HG02840 (cell line): ENCODE results near the gene C1orf232.

ENCODE experiments used
- ATAC-seq: cut with Tn5 transposase; IDR thresholded peaks from one replicate; pipeline ENCODE4 v1.9.1; 2021; ENCODE audit warnings: mild to moderate bottlenecking, moderate library complexity, moderate number of reproducible peaks; ENCODE audit not compliant: unreplicated experiment, low FRiP score

Gene C1orf232

DNA sequence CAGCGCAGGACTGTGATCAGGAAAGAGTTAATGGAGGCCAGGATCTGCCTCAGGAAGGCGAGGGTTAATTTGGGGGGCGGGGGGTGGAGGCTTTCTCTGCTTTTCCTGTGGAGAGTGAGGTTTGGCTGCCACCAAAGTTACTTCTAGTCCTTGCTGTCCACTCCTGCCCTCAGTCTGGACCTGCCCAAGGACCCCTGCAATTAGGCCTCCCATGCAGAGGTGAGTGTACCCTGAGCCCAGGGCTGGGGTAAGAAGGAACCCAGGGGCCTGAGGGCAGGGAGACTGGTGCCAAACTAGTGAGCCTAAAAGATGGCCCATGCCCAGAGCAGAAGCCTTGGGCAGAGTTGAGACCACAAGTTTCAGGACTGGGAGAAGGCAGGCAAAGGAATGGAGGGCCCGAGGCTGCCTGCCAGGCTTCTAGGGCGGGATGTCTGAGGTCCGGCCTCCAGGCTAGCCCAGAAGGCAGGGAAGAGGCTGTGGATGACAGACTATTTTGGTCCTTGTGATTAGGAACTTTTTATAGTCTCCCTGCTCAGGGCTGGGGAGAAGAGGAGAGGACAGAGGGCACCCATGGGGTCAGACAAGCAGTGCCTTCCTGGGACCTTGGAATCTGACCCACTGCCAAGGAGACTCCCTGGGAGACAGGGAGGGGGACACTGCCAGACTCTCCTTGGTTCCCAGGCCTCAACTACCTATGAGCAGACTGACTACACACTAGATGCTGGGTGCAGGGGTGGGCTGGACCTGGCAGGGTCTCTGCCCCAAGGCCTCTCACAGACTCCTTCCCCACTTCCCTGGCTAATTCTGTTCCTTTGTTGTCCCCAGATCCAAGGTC, 9.6 kb downstream of the C1orf232 start, which contains the start of gene FAM110D:
Gene FAM110D, plus strand, starts transcription at position 172 of the 835 bp plus-strand sequence. CDS start 2,213 bp downstream, outside the sequence.
- no peak for ATAC-seq

GRCh38 chr1:26158271-26158907, 10.4 kb downstream of the C1orf232 start:
- no peak for ATAC-seq

DNA sequence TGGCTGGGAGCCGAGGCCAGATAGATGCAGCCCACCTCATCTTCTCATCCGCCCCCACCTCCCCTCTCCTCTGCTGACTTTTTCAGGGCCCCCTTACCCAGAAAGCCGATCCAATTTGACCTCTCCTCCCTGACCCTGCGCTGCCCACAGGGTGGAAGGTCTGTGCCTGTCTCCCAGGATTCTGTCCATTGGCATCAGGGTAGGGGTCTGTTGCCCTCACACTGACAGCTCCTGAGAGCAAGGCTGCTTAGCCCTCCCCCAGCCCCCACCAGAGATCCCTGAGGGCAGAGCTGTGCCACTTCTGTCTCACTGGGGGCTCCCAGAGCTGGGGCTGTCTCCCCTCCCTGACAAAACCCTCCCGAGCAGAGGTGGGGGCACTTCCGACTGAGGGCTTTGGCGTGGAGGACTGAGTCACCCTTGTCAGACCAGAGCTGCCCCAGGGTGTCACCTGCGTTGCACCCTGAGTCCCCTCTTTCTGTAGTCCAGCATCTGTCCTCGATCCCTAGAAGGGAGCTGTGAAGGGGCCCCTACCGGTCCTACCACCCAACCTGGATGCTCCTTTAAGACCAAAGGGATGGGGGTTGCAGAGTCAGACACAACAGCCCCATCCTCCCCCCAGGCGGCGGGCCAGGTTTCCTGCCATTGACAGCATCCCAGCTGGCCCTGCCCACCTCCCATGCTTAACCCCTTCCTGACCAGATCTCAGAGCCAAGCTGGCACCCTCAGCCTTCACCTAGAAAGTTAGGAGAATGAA, 12.3 kb downstream of the C1orf232 start:
- no peak for ATAC-seq

DNA sequence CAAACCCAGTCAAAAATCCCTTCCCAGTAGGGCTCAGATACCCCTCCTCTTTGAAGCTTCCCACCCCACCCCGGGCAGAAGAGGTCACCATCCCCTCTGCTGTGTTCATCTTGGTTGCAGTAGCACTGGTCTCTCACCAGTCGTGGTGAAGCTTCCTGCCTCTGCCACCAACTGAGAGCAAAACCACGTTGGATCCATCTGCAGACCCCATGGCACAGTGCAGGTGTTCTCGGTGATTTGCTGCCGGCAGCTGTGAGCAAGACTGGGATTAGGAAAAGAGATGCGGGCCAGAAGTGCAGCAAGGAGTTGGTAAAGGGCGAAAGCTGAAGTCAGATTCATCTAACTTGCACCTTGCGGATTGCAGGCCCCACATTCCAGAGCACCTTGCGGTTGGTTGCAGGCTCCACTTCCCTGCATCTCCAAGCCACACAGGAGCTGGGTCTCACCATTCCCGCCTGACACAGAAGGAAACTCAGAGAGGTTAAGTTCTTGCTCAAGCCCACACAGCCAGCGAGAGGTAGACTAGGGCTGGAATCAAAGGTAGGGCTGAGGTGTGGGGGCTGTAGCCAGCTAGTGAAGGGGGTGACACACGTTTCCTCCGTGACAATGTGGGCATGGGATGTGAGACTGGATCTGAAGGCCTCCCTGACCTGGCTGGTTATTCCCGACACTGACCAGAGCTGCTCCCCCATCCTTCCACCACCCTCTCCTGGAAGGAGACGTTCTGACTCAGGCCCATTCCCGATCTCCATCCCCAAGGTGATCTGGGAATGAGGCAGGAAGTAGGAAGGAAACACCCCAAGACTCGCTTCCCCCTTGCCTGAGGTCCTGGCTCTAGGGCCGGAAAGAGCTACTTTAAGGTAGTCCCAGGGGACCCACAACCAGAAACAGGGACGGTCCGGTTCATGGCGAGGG, 13.1 kb downstream of the C1orf232 start:
- ATAC-seq = no peak

- ATAC-seq = no peak
Measured at GRCh38 chr1:26154750-26155149, 14.0 kb downstream of the C1orf232 start.

DNA sequence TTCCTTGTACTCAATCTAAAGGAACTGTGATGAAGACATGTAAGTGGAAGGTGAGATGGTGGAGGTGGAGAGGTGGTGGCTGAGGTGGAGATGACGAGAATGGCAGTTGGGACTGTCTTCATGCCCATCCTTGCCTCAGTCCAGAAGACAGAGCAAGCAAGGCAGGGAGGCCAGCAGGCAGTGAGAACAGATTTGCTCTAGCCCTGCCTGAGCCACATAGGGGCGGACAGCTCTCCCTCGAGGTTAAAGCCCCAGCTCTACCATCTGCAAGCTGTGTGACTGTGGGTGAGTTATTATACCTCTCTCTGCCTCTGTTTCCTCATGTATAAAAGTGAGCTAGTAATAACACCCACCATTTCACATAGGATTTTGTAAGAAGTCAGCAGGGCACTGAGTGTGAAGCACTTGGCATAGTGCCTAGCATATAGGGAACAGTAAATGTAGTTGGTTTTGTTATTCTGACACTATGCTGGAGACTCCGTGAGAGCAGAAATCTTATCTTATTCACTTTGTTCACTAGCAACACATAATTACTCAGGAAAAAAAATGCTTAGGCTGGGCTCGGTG, 14.7 kb downstream of the C1orf232 start:
- no peak for ATAC-seq

DNA sequence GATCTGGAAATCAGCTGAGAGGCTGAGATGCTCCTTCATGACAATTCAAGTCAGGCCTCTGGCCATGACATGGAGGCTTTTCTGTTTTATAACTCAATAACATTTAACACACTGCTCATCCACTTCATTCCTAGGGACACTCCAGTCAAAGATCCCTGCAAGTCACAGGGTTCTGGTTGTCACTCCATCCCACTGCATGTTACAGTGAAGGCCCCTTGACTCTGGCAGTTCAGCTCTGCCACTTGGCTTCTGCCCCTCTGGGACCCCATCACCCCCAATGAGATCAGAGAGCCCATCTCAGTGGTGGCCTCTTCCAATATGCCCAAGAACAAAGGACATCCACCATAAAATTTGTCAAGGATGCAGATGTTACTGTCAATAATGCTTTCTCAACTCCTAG, 19.9 kb downstream of the C1orf232 start:
- no peak for ATAC-seq

GRCh38 chr1:26145960-26146294, 22.8 kb downstream of the C1orf232 start:
- no peak for ATAC-seq

DNA sequence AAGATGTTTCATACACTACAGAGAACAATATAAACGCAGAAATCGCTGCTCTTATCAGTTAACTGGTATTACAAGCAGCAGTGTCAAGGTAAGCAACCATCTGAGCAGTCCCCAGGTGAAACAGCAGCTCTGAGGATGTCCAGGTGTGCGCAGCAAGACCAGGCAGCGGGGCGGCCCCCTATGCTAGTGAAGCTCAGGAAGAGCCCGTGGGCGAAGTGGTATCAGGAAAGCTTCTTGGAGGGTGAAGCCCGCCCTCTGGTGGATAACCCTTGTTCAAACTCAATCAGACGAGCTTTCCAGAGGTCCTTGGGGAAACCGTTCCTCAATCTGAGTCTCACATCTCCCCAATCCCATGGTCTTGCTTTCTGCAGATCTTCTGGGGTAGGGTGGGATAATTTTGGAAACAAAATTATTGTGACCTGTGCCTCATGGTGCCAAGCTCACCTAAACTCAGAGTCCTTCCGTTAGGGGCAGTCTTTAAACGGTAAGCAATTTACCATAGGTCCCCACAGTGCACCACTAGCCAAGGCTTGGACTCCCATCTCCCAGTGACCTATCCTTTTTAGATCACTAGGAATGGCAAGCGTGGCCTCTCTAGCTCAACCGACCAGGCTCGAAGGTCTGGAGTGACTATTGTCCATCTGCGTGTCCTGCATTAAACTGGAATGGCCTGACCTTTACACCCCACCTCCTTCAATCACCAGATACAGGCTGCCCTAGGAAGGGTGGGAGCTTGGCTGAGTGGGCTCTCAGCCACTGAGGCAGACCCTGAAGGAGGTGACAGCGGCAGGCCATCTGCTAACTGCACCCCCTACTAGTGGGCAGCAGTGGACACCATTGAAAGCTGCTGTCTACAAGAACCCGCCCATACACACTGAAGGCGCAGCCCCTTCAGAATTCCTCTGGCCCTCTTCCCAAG, 23.5 kb downstream of the C1orf232 start:
- ATAC-seq = no peak

GRCh38 chr1:26142159-26142558, 26.6 kb downstream of the C1orf232 start:
- no peak for ATAC-seq

DNA sequence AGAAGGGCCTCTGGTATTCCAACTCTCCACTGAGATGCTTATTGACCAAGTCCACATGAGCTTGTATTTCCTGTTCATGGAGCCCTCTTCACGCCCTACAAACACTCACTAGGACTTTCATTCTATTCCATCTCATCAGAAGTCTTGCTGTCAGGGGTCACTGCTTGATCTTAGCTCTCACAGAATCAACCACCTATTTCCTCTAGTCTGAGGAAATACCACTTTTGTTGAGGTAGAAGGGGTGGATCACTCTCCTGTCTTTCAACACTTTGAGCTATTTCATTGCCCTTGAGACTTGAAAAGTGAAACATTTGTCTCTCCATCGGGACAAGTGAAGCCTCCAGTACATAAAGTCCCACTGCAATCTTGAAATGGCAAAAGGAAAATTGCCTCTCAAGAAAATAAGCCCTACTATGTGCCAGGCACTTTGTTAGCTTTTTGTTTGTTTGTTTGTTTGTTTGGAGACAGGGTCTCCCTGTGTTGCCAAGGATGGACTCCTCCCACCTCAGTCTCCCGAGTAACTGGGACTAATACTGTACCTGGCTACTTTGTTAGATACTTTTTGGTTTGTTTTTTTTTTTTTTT, 29.7 kb downstream of the C1orf232 start:
- no peak for ATAC-seq

- no peak for ATAC-seq
Measured at GRCh38 chr1:26134466-26134865, 34.3 kb downstream of the C1orf232 start.

DNA sequence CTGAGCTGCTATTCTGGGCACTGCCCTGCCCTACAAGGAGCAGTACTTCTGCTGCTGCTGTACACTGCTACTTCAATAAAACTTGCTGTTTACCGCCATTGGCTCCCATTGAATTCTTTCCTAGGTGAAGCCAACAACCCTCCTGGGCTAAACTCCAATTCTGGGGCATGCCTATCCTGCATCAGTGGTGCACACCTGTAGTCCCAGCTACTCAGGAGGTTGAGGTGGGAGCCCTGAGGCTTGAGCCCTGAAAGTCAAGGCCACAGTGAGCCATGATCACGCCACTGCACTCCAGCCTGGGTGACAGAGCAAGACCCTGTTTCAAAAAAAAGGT, 36.0 kb downstream of the C1orf232 start:
- ATAC-seq = no peak

- ATAC-seq = no peak
Measured at GRCh38 chr1:26132128-26132833, 36.5 kb downstream of the C1orf232 start.

DNA sequence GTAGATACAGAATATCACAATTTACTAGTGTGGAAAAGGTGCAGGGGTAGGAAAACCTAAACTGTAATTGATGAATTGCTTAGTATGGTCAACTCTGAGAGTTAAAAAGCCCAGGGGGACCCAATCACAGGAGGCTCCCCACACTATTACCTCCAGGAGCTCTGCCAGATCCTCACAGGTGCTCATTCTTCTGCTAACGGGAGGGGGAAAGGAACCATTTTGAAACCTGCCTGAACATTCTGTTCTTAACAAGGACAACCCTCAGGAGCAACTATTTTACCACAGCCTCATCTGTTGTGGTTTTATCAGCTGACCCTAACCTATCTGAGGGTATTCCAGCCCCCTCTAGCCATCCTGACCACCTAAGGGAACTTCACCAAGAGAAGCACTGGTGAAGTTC, 38.1 kb downstream of the C1orf232 start:
- ATAC-seq = no peak

- no peak for ATAC-seq
Measured at GRCh38 chr1:26129778-26130177, 39.0 kb downstream of the C1orf232 start.

- ATAC-seq = no peak
Measured at GRCh38 chr1:26127235-26128163, 41.3 kb downstream of the C1orf232 start.
